ENCODE measurements around the gene XKRX. TPM values are rescaled to one million over a fixed set of nuclear protein-coding genes. Genes with fewer than 3 reads are reported as not detected.

The XKRX gene
- total and polyA plus RNA-seq, 2 donors from 2014 or later: 0.63 TPM; not detected in 1

DNA sequence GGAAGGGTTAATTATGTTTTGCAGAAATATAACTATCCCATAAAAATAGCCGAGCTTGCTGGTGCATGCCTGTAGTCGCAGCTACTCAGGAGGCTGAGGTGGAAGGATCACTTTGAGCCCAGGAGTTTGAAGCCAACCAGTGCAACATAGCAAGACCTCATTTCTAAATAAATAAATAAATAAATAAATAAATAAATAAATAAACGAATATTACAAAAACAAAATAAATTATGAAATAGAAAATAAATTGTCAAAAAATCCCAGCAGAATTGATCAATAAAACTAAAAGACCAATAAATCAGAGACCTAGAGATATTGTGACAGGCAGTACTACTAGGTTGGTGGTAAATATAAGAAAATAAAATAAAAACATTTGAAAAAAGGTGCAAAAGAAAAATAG is 34.1 kb upstream of the XKRX start:
- H3K4me1 ChIP-seq (ENCODE audit: control insufficient read depth in 2 of 3, insufficient read depth in 2 of 3, low read depth in 1 of 3, low read length in 3 of 3): no peaks in the 10 kb centered on the region
- H3K27ac ChIP-seq (ENCODE audit: low read depth in 2 of 2, low read length in 2 of 2): no peak overlapping the region
- no peak overlapping the region for H3K9ac ChIP-seq (ENCODE audit: low read length in 3 of 3)
- TF ChIP-seq, protein P1, sequence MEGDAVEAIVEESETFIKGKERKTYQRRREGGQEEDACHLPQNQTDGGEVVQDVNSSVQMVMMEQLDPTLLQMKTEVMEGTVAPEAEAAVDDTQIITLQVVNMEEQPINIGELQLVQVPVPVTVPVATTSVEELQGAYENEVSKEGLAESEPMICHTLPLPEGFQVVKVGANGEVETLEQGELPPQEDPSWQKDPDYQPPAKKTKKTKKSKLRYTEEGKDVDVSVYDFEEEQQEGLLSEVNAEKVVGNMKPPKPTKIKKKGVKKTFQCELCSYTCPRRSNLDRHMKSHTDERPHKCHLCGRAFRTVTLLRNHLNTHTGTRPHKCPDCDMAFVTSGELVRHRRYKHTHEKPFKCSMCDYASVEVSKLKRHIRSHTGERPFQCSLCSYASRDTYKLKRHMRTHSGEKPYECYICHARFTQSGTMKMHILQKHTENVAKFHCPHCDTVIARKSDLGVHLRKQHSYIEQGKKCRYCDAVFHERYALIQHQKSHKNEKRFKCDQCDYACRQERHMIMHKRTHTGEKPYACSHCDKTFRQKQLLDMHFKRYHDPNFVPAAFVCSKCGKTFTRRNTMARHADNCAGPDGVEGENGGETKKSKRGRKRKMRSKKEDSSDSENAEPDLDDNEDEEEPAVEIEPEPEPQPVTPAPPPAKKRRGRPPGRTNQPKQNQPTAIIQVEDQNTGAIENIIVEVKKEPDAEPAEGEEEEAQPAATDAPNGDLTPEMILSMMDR (IDR thresholded peaks at IDR 0.05; ENCODE audit: borderline replicate concordance, extremely low read depth, insufficient read depth): no peak
- peak; percentile 38 for FAIRE-seq
- no peak for DNase-seq
- no peaks in the 10 kb centered on the region for H3K9me3 ChIP-seq (ENCODE audit: control insufficient read depth in 2 of 3, insufficient read depth in 1 of 3, low read length in 3 of 3)
- H3K36me3 ChIP-seq (ENCODE audit: control insufficient read depth in 2 of 3, insufficient read depth in 3 of 3, low read length in 3 of 3): no peaks in the 10 kb centered on the region
- no peaks in the 10 kb centered on the region for H3K27me3 ChIP-seq (ENCODE audit: control insufficient read depth, insufficient read depth, low read length)
- H3K4me3 ChIP-seq (ENCODE audit: low read length in 3 of 3): no peak overlapping the region
- intact Hi-C loops (cut with DNase I): no loop called here

DNA sequence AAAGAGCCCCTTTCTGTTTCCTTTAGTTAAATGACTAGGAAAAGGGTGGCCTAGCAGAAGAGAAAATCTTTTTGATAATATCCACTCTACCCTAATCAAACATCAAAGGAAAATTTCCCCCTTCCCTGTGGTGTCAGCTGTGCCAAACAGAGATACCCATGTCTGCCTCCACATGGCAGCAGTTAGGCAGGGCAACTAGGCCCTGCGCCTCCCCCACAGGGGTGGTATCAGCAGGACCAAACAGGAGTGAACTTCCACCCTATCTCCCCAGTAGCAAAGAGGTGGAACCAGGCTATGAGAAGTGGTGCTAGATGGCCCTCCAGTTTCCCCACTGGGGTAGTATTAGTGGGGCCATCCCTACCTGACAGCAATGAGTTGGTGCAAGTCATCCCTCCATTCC is 19.8 kb upstream of the XKRX start:
- no peaks in the 10 kb centered on the region for H3K4me1 ChIP-seq (ENCODE audit: control insufficient read depth in 2 of 3, insufficient read depth in 2 of 3, low read depth in 1 of 3, low read length in 3 of 3)
- no peaks in the 10 kb centered on the region for H3K9me3 ChIP-seq (ENCODE audit: control insufficient read depth in 2 of 3, insufficient read depth in 1 of 3, low read length in 3 of 3)
- no peak overlapping the region for H3K9ac ChIP-seq (ENCODE audit: low read length in 3 of 3)
- no peak overlapping the region for H3K4me3 ChIP-seq (ENCODE audit: low read length in 3 of 3)
- no peak for DNase-seq
- FAIRE-seq: no peak
- no peak overlapping the region for H3K27ac ChIP-seq (ENCODE audit: low read depth in 2 of 2, low read length in 2 of 2)
- intact Hi-C loops (cut with DNase I): no loop called here
- TF ChIP-seq, protein P1 (IDR thresholded peaks at IDR 0.05; ENCODE audit: borderline replicate concordance, extremely low read depth, insufficient read depth): no peak
- no peaks in the 10 kb centered on the region for H3K27me3 ChIP-seq (ENCODE audit: control insufficient read depth, insufficient read depth, low read length)
- no peaks in the 10 kb centered on the region for H3K36me3 ChIP-seq (ENCODE audit: control insufficient read depth in 2 of 3, insufficient read depth in 3 of 3, low read length in 3 of 3)

DNA sequence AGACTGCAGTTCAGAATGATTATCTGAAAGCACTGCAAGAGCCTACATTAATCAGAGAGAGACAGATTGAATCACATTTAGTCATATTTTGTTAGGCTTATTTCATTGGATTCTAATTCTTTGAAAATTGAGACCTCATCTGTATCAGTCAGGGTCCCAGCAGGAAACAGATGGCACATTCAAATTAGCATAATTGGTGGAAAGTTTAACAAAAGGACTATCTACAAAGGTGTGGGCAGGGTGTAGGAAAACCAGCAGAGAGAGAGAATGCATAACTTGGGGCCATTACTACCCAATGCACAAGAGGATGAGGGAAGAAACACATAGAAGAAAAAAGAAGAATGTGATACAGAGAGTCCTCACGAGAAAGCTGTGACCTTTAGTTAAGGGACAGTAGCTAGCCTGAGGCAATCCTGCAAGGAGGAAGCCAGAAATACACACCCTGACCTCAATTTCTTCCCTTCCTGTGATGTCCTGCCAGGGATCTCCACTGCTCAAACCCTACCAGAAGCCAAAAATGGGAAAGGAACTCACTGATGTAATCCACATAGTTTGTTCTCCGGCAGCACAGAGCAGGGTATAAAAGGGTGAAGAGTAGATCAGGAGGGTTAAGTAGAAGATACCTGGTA is 17.7 kb upstream of the XKRX start:
- Histone ChIP-seq H3K27me3 (ENCODE audit: control insufficient read depth, insufficient read depth, low read length) (no peaks in the 10 kb centered on the region), H3K36me3 (ENCODE audit: control insufficient read depth in 2 of 3, insufficient read depth in 3 of 3, low read length in 3 of 3) (no peaks in the 10 kb centered on the region), H3K4me3 (ENCODE audit: low read length in 3 of 3) (no peak overlapping the region), H3K27ac (ENCODE audit: low read depth in 2 of 2, low read length in 2 of 2) (no peak overlapping the region), H3K4me1 (ENCODE audit: control insufficient read depth in 2 of 3, insufficient read depth in 2 of 3, low read depth in 1 of 3, low read length in 3 of 3) (no peaks in the 10 kb centered on the region), H3K9me3 (ENCODE audit: control insufficient read depth in 2 of 3, insufficient read depth in 1 of 3, low read length in 3 of 3) (no peaks in the 10 kb centered on the region), H3K9ac (ENCODE audit: low read length in 3 of 3) (no peak overlapping the region)
- intact Hi-C loops (cut with DNase I): no loop called here
- DNase-seq: no peak
- TF ChIP-seq, protein P1 (IDR thresholded peaks at IDR 0.05; ENCODE audit: borderline replicate concordance, extremely low read depth, insufficient read depth): no peak
- FAIRE-seq: no peak

DNA sequence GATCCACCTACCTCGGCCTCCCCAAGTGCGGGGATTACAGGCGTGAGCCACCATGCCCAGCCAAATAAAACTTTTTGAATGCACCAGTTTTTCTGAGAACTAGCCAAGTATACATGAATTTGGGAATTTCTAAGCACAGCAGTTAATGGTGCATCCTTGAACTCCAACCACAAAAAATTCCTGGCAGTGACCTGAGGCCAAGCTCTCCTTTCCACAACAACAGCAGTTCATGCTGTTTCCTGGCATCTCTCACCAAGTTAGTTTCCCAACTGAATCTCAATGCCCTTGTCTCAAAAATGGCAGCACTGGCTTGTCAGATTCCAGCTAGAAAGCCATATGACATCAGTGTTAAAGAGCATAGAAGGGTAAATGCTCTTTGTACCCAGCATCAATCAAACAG is 15.9 kb upstream of the XKRX start:
- Histone ChIP-seq H3K9ac (ENCODE audit: low read length in 3 of 3) (no peak overlapping the region), H3K4me3 (ENCODE audit: low read length in 3 of 3) (no peak overlapping the region), H3K27me3 (ENCODE audit: control insufficient read depth, insufficient read depth, low read length) (no peaks in the 10 kb centered on the region), H3K9me3 (ENCODE audit: control insufficient read depth in 2 of 3, insufficient read depth in 1 of 3, low read length in 3 of 3) (no peaks in the 10 kb centered on the region), H3K4me1 (ENCODE audit: control insufficient read depth in 2 of 3, insufficient read depth in 2 of 3, low read depth in 1 of 3, low read length in 3 of 3) (no peaks in the 10 kb centered on the region), H3K36me3 (ENCODE audit: control insufficient read depth in 2 of 3, insufficient read depth in 3 of 3, low read length in 3 of 3) (no peaks in the 10 kb centered on the region), H3K27ac (ENCODE audit: low read depth in 2 of 2, low read length in 2 of 2) (no peak overlapping the region)
- DNase-seq (no peak), FAIRE-seq (no peak)
- TF ChIP-seq, protein P1 (IDR thresholded peaks at IDR 0.05; ENCODE audit: borderline replicate concordance, extremely low read depth, insufficient read depth): no peak
- intact Hi-C loops (cut with DNase I): no loop called here

Data from kidney (tissue), 14 donors.